H1 (cell line): Measurements from ENCODE around the gene NANOGP8. TPM values are rescaled to one million over a fixed set of nuclear protein-coding genes. Genes with fewer than 3 reads are reported as not detected.

ENCODE experiments used
- CTCF ChIA-PET: fragments of 300-600 bp; sonication (Branson Sonifier 250); formaldehyde crosslinking; loops from one replicate; lab custom pipeline; 2021; ENCODE audit not compliant: partially characterized antibody; lab: Charles Lee
- POLR2A ChIA-PET: fragments of 300-600 bp; sonication (Branson Sonifier 250); formaldehyde crosslinking; loops from one replicate; lab custom pipeline; 2021; ENCODE audit warnings: inconsistent platforms; ENCODE audit not compliant: partially characterized antibody; lab: Charles Lee
- DNase-seq, 2 experiments: peaks; one replicate each; pipeline versions ENCODE4 v3.0.0 to v3.0.0-alpha.2; 2010 to 2022; ENCODE audit warnings: low spot score in 2 of 2, low read depth in 1 of 2, mixed read lengths in 1 of 2
- FAIRE-seq: peaks from 2 replicates; lab custom pipeline; 2011; peaks lifted over from hg19 to GRCh38; lab: Jason Lieb, UNC
- H2AFZ ChIP-seq: 2 replicates; pipeline ENCODE4 v1.8.1; 2012; ENCODE audit warnings: low read length, inconsistent platforms
- H2AK5ac ChIP-seq: 2 replicates; pipeline ENCODE4 v1.6.1; 2013; ENCODE audit warnings: low read depth, low read length
- H2BK120ac ChIP-seq: replicated peaks from 2 replicates; pipeline ENCODE3; 2013; ENCODE audit warnings: low read depth, low read length, inconsistent platforms
- H2BK12ac ChIP-seq: 2 replicates; pipeline ENCODE4 v1.6.1; 2013; ENCODE audit warnings: low read depth, low read length
- H2BK15ac ChIP-seq: 2 replicates; pipeline ENCODE4 v1.6.1; 2013; ENCODE audit warnings: low read length
- H2BK20ac ChIP-seq: 2 replicates; pipeline ENCODE4 v1.6.1; 2013; ENCODE audit warnings: low read length
- H2BK5ac ChIP-seq: 2 replicates; pipeline ENCODE4 v1.6.1; 2013; ENCODE audit warnings: low read depth, low read length
- H3K14ac ChIP-seq: 2 replicates; pipeline ENCODE4 v1.6.1; 2013; ENCODE audit warnings: inconsistent platforms; ENCODE audit not compliant: insufficient read length
- H3K18ac ChIP-seq: 2 replicates; pipeline ENCODE4 v1.6.1; 2013; ENCODE audit warnings: low read length; ENCODE audit errors: extremely low read depth
- H3K23ac ChIP-seq: 2 replicates; pipeline ENCODE4 v1.6.1; 2013; ENCODE audit warnings: inconsistent platforms; ENCODE audit not compliant: insufficient read length
- H3K23me2 ChIP-seq: 2 replicates; pipeline ENCODE4 v1.6.1; 2013; ENCODE audit warnings: low read depth, low read length
- H3K27ac ChIP-seq: 2 replicates; pipeline ENCODE4 v1.6.1; 2011; ENCODE audit warnings: low read depth, low read length, inconsistent platforms
- H3K27me3 ChIP-seq, 4 experiments: replicated peaks in 1 of 4; 1 replicate in 1 of 4; 2 replicates in 3 of 4; pipeline versions ENCODE4 v1.6.1 to v1.8.1; 2011 to 2013; ENCODE audit warnings: low read length in 3 of 4, mild to moderate bottlenecking in 3 of 4, inconsistent platforms in 2 of 4, mixed read lengths in 2 of 4, moderate library complexity in 1 of 4; ENCODE audit not compliant: control insufficient read depth in 3 of 4, insufficient read depth in 3 of 4; ENCODE audit errors: extremely low read depth in 1 of 4
- H3K36me3 ChIP-seq, 4 experiments: 2 replicates each; pipeline versions ENCODE4 v1.6.1 to v1.8.1; 2011 to 2013; ENCODE audit warnings: mild to moderate bottlenecking in 4 of 4, low read length in 3 of 4, moderate library complexity in 2 of 4, control low read depth in 1 of 4, inconsistent platforms in 1 of 4; ENCODE audit not compliant: insufficient read depth in 4 of 4, control insufficient read depth in 2 of 4
- H3K4ac ChIP-seq: replicated peaks from 2 replicates; pipeline ENCODE3; 2013; ENCODE audit warnings: low read length, low read depth, mixed read lengths, inconsistent platforms; ENCODE audit not compliant: insufficient read length
- H3K4me1 ChIP-seq, 4 experiments: replicated peaks in 1 of 4; 1 replicate in 1 of 4; 2 replicates in 3 of 4; pipeline versions ENCODE4 v1.6.1 to v1.8.1; 2011 to 2013; ENCODE audit warnings: low read length in 3 of 4, inconsistent platforms in 2 of 4, mixed read lengths in 1 of 4; ENCODE audit not compliant: insufficient read depth in 4 of 4, control insufficient read depth in 3 of 4
- H3K4me2 ChIP-seq, 2 experiments: 2 replicates each; pipeline versions ENCODE4 v1.6.1 to v1.8.1; 2011 to 2013; ENCODE audit warnings: low read depth in 2 of 2, low read length in 2 of 2, control low read depth in 1 of 2, inconsistent platforms in 1 of 2, mild to moderate bottlenecking in 1 of 2; ENCODE audit not compliant: insufficient read depth in 1 of 2
- H3K4me3 ChIP-seq, 4 experiments: fragments of 200-600, 300-600 bp in 1 of 4; sonication (generic), shearing (Covaris generic), sonication (Bioruptor Twin) in 1 of 4; 2 replicates each; pipeline versions ENCODE4 v1.5.1 to v1.8.1; 2011 to 2016; ENCODE audit warnings: low read length in 4 of 4, low read depth in 3 of 4, control low read depth in 2 of 4, inconsistent platforms in 2 of 4, mild to moderate bottlenecking in 2 of 4, mixed read lengths in 1 of 4, moderate library complexity in 1 of 4; ENCODE audit not compliant: insufficient read depth in 2 of 4; ENCODE audit errors: extremely low read depth in 1 of 4
- H3K56ac ChIP-seq: replicated peaks from 2 replicates; pipeline ENCODE3; 2013; ENCODE audit warnings: low read depth, mild to moderate bottlenecking, mixed read lengths, low read length, inconsistent platforms; ENCODE audit not compliant: insufficient read length
- H3K79me1 ChIP-seq: 2 replicates; pipeline ENCODE4 v1.6.1; 2013; ENCODE audit warnings: low read depth, low read length, control low read depth
- H3K79me2 ChIP-seq, 2 experiments: 2 replicates each; pipeline versions ENCODE4 v1.6.1 to v1.8.1; 2012 to 2013; ENCODE audit warnings: low read length in 2 of 2, mild to moderate bottlenecking in 2 of 2, inconsistent platforms in 1 of 2; ENCODE audit not compliant: insufficient read depth in 2 of 2, control insufficient read depth in 1 of 2
- H3K9ac ChIP-seq, 4 experiments: replicated peaks in 1 of 4; 1 replicate in 1 of 4; 2 replicates in 3 of 4; pipeline versions ENCODE4 v1.6.1 to v1.8.1; 2011 to 2013; ENCODE audit warnings: low read depth in 3 of 4, low read length in 3 of 4, control low read depth in 2 of 4, mild to moderate bottlenecking in 2 of 4, moderate library complexity in 2 of 4, inconsistent platforms in 1 of 4; ENCODE audit errors: extremely low read depth in 1 of 4
- H3K9me3 ChIP-seq, 2 experiments: 2 replicates each; pipeline versions ENCODE4 v1.6.1 to v1.8.1; 2012 to 2013; ENCODE audit warnings: mild to moderate bottlenecking in 2 of 2, moderate library complexity in 2 of 2, control low read depth in 1 of 2, inconsistent platforms in 1 of 2, low read depth in 1 of 2, low read length in 1 of 2, mixed read lengths in 1 of 2; ENCODE audit not compliant: insufficient read depth in 2 of 2
- H4K20me1 ChIP-seq, 2 experiments: replicated peaks in 1 of 2; 2 replicates each; pipeline versions ENCODE3 to v1.8.1; 2011 to 2013; ENCODE audit warnings: inconsistent platforms in 2 of 2, low read length in 2 of 2, mild to moderate bottlenecking in 1 of 2; ENCODE audit not compliant: insufficient read depth in 2 of 2, control insufficient read depth in 1 of 2
- H4K5ac ChIP-seq: 2 replicates; pipeline ENCODE4 v1.6.1; 2013; ENCODE audit warnings: low read length, low read depth, mixed read lengths, inconsistent platforms; ENCODE audit not compliant: insufficient read length
- H4K8ac ChIP-seq: 2 replicates; pipeline ENCODE4 v1.8.0; 2013; ENCODE audit warnings: mild to moderate bottlenecking, moderate library complexity, low read length, inconsistent platforms; ENCODE audit not compliant: insufficient read depth; ENCODE audit errors: extremely low read depth
- H4K91ac ChIP-seq: replicated peaks from 2 replicates; pipeline ENCODE3; 2013; ENCODE audit warnings: low read length, mixed read lengths, inconsistent platforms; ENCODE audit not compliant: insufficient read length
- EZH2 ChIP-seq: fragments of 200-600 bp; sonication (generic); IDR thresholded peaks from 2 replicates; pipeline ENCODE4 v1.7.1; 2012; ENCODE audit warnings: low read depth, mild to moderate bottlenecking, moderate library complexity, low read length, inconsistent platforms; ENCODE audit not compliant: severe bottlenecking
- FOSL1 ChIP-seq: IDR thresholded peaks from 2 replicates; pipeline ENCODE4 v1.6.1; 2011; ENCODE audit warnings: mild to moderate bottlenecking, low read depth, low read length, moderate library complexity; ENCODE audit not compliant: insufficient read depth
- HDAC6 ChIP-seq: IDR thresholded peaks from one replicate; pipeline ENCODE4 v1.7.1; 2012; ENCODE audit warnings: low read depth, mild to moderate bottlenecking, inconsistent platforms, low read length, moderate library complexity
- JUND ChIP-seq: IDR thresholded peaks from 2 replicates; pipeline ENCODE4 v1.6.1; 2011; ENCODE audit warnings: mild to moderate bottlenecking, improper control_type of control experiment, low read length
- KDM4A ChIP-seq: IDR thresholded peaks from one replicate; pipeline ENCODE4 v1.7.1; 2012; ENCODE audit warnings: low read depth, mild to moderate bottlenecking, moderate library complexity, low read length, inconsistent platforms; ENCODE audit not compliant: severe bottlenecking
- NANOG ChIP-seq: IDR thresholded peaks from 2 replicates; pipeline ENCODE4 v1.6.1; 2011; ENCODE audit warnings: low read length, low read depth, mild to moderate bottlenecking, inconsistent platforms; ENCODE audit not compliant: insufficient read depth, poor library complexity, severe bottlenecking
- RBBP5 ChIP-seq: IDR thresholded peaks from 2 replicates; pipeline ENCODE4 v1.7.1; 2012; ENCODE audit warnings: low read depth, mild to moderate bottlenecking, inconsistent platforms, low read length, moderate library complexity, borderline replicate concordance
- RNF2 ChIP-seq: fragments of 200-900, 300-1000 bp; sonication (generic); IDR thresholded peaks from 2 replicates; pipeline ENCODE4 v1.7.1; 2016; ENCODE audit warnings: borderline replicate concordance, low read depth, mild to moderate bottlenecking, antibody characterized with exemption, low read length; ENCODE audit not compliant: poor library complexity, severe bottlenecking; ENCODE audit errors: missing control alignments
- SIRT6 ChIP-seq: IDR thresholded peaks from one replicate; pipeline ENCODE4 v1.7.1; 2012; ENCODE audit warnings: low read length, inconsistent platforms
- TBP ChIP-seq: IDR thresholded peaks from 2 replicates; pipeline ENCODE4 v1.6.1; 2011; ENCODE audit warnings: low read depth, low read length, improper control_type of control experiment
- WGBS, 2 experiments: shearing (Covaris generic) in 1 of 2; methylation state at CpG; one replicate each; pipeline versions ENCODE4 v1.1.6 to v1.1.7; 2013 to 2015; ENCODE audit warnings: low lambda C conversion rate in 2 of 2, mixed read lengths in 2 of 2, inconsistent platforms in 1 of 2, low coverage in 1 of 2, missing lambda C conversion rate in 1 of 2; ENCODE audit not compliant: insufficient replicate concordance in 2 of 2, insufficient coverage in 1 of 2, insufficient read length in 1 of 2; ENCODE audit errors: extremely low coverage in 1 of 2, missing lambda C conversion rate in 1 of 2; 5-methylcytosine and 5-hydroxymethylcytosine counted together
- polyA plus RNA-seq, 7 experiments: library from polyadenylated mRNA; depleted of rRNA in 3 of 7; stranded (reverse) in 5 of 7; unstranded in 2 of 7; fragments of >200 nt in 5 of 7; fragments of 200-250 nt in 2 of 7; gene quantifications; 1 replicate in 5 of 7; 2 replicates in 1 of 7; 4 replicates in 1 of 7; pipeline versions ENCODE4 v1.2.1 to v1.2.3, GENCODE V29; 2011 to 2013; ENCODE audit warnings: missing spikeins in 2 of 7, mixed read lengths in 2 of 7
- total RNA-seq: library from RNA; stranded (reverse); fragmentation: NEBNext Ultra II Directional; extraction: Animal tissue kit (Norgen Biotek cat#: 25700); gene quantifications from 2 replicates; pipeline ENCODE4 v1.2.1, GENCODE V29; 2021
- TF ChIP-seq, protein P1 (sequence below): IDR thresholded peaks from 2 replicates; pipeline ENCODE4 v1.6.1; 2012; ENCODE audit warnings: inconsistent platforms
- TF ChIP-seq, protein P2 (sequence below): IDR thresholded peaks from 2 replicates; pipeline ENCODE4 v1.6.1; 2012; ENCODE audit warnings: inconsistent platforms

The NANOGP8 gene
- total and polyA plus RNA-seq, 2 of the 8 experiments (the other 6 are each of a cell fraction or from before 2014, with no cell fraction given) = 23.3 to 40.6 TPM

DNA sequence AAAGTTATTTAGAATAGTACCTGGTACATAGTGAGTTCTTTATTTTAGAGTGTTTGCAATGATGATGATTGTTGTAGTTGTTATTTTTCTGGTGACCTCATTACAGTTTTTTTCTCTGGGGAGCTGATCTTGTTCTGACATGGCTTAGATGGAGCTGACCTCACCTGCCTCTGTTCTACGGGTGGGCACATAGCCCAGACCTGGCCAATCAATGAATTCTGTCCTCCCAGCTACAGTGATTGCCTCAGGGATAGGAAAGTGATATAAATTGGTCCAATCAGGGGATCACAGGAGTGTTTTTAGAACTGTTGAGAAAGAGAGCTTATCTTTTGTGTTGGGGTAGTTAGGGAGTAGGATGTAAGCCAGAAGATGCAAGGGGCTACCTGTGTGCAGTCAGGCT lies 3.2 kb upstream of the NANOGP8 start:
- no peak overlapping the region for H4K5ac ChIP-seq
- H2BK20ac ChIP-seq = no peak overlapping the region
- H3K23me2 ChIP-seq = no peaks in the 10 kb centered on the region
- H3K4ac ChIP-seq = no peak overlapping the region
- H3K14ac ChIP-seq = no peak overlapping the region
- H2AK5ac ChIP-seq = no peak overlapping the region
- POLR2A ChIA-PET = no interaction called here
- H3K4me1 ChIP-seq = no peaks in the 10 kb centered on the region; a peak in 1 of 7 replicates
- no peak overlapping the region for H4K91ac ChIP-seq
- no peak overlapping the region for H3K9ac ChIP-seq
- no peaks in the 10 kb centered on the region; a peak in 1 of 4 replicates for H3K9me3 ChIP-seq
- no peak overlapping the region for H2BK120ac ChIP-seq
- no peaks in the 10 kb centered on the region for H3K79me1 ChIP-seq
- H2BK15ac ChIP-seq = no peak overlapping the region
- H4K8ac ChIP-seq = no peak overlapping the region
- no peak overlapping the region for H3K23ac ChIP-seq
- no peak overlapping the region for H3K4me2 ChIP-seq
- H2BK5ac ChIP-seq = no peak overlapping the region
- H3K56ac ChIP-seq = no peak overlapping the region
- H2AFZ ChIP-seq = no peak overlapping the region
- H3K27me3 ChIP-seq = no peaks in the 10 kb centered on the region
- DNase-seq = no peak
- H2BK12ac ChIP-seq = no peak overlapping the region
- TF ChIP-seq SIRT6 = no peak
- no peak for TF ChIP-seq RBBP5
- TF ChIP-seq HDAC6 = no peak
- no peak for TF ChIP-seq NANOG
- no peak for TF ChIP-seq EZH2
- no peak for TF ChIP-seq FOSL1
- no peak for TF ChIP-seq JUND
- no peak for TF ChIP-seq TBP
- TF ChIP-seq, protein P1, sequence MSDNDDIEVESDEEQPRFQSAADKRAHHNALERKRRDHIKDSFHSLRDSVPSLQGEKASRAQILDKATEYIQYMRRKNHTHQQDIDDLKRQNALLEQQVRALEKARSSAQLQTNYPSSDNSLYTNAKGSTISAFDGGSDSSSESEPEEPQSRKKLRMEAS = no peak
- no peak for TF ChIP-seq KDM4A
- TF ChIP-seq, protein P2, sequence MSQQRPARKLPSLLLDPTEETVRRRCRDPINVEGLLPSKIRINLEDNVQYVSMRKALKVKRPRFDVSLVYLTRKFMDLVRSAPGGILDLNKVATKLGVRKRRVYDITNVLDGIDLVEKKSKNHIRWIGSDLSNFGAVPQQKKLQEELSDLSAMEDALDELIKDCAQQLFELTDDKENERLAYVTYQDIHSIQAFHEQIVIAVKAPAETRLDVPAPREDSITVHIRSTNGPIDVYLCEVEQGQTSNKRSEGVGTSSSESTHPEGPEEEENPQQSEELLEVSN = no peak
- TF ChIP-seq RNF2 = no peak
- TF ChIP-seq, all 59 proteins: peak for 0
- Histone ChIP-seq H3K4me3 (no peak overlapping the region), H3K79me2 (no peaks in the 10 kb centered on the region), H3K27ac (no peak overlapping the region), H3K18ac (no peak overlapping the region), H3K36me3 (no peaks in the 10 kb centered on the region), H4K20me1 (no peaks in the 10 kb centered on the region)
- 89% methylated on average over 1 of the region's 1 CpG; no CpG with 5 or more reads in 1 of the 2 experiments for WGBS, 2 experiments
- CTCF ChIA-PET = interaction anchor here (1.4 to 2.0 kb wide), 3 partner anchors 10 to 356 kb away, joined by 5 to 12 read pairs (median 6); no protein-coding TSS in a partner anchor
- no peak for FAIRE-seq
